ENCODE results near the gene FAM187B.
"Not testable (repeated sequence)": the region's sequence is repeated elsewhere in the genome, so short reads cannot be mapped to it uniquely, and the experiment has no call there.

FAM187B gene

GRCh38 chr19:35223862-35224505, 4.6 kb downstream of the FAM187B start:
- POLR2A ChIA-PET, result no interaction called here
- CTCF ChIA-PET, result no interaction called here
- DNase-seq (ENCODE audit: extremely low spot score), result no peak
- TF ChIP-seq CTBP1 (IDR thresholded peaks at IDR 0.05; ENCODE audit: borderline replicate concordance) (no peak), BHLHE40 (IDR thresholded peaks at IDR 0.05; ENCODE audit: borderline replicate concordance) (no peak), TARDBP (IDR thresholded peaks at IDR 0.05) (no peak), ELF4 (IDR thresholded peaks at IDR 0.05) (no peak), FOXM1 (IDR thresholded peaks at IDR 0.05; ENCODE audit: borderline replicate concordance) (no peak), L3MBTL2 (conservative IDR thresholded peaks at IDR 0.05) (no peak), PKNOX1 (IDR thresholded peaks at IDR 0.05) (no peak), NFRKB (IDR thresholded peaks at IDR 0.05) (no peak), FOXA1 (IDR thresholded peaks at IDR 0.05) (no peak), HDGF (IDR thresholded peaks at IDR 0.05; ENCODE audit: borderline replicate concordance) (no peak), SUZ12 (IDR thresholded peaks at IDR 0.05) (no peak), LEF1 (IDR thresholded peaks at IDR 0.05; ENCODE audit: borderline replicate concordance) (no peak), SP1 (IDR thresholded peaks at IDR 0.05) (no peak), ARNT (IDR thresholded peaks at IDR 0.05) (no peak), FOXK2 (IDR thresholded peaks at IDR 0.05) (no peak), ZNF384 (IDR thresholded peaks at IDR 0.05) (no peak)

- ChIA-PET CTCF (no interaction called here), POLR2A (no interaction called here)
Observed at GRCh38 chr19:35223084-35223790, 5.3 kb downstream of the FAM187B start.

GRCh38 chr19:35222373-35223015, 6.0 kb downstream of the FAM187B start:
- ChIA-PET POLR2A (no interaction called here), CTCF (no interaction called here)
- TF ChIP-seq ELF4 (IDR thresholded peaks at IDR 0.05), result no peak
- no peak for TF ChIP-seq ZNF384 (IDR thresholded peaks at IDR 0.05)
- no peak for TF ChIP-seq CTBP1 (IDR thresholded peaks at IDR 0.05; ENCODE audit: borderline replicate concordance)
- TF ChIP-seq BHLHE40 (IDR thresholded peaks at IDR 0.05; ENCODE audit: borderline replicate concordance), result no peak
- no peak for TF ChIP-seq NFRKB (IDR thresholded peaks at IDR 0.05)
- no peak for DNase-seq (ENCODE audit: extremely low spot score)

More at GRCh38 chr19:35223084-35223790, 5.3 kb downstream of the FAM187B start:
- no peak for DNase-seq (ENCODE audit: extremely low spot score)
- TF ChIP-seq SP1 (IDR thresholded peaks at IDR 0.05) (no peak), L3MBTL2 (conservative IDR thresholded peaks at IDR 0.05) (no peak), CTBP1 (IDR thresholded peaks at IDR 0.05; ENCODE audit: borderline replicate concordance) (no peak), ELF4 (IDR thresholded peaks at IDR 0.05) (no peak), SUZ12 (IDR thresholded peaks at IDR 0.05) (no peak), FOXM1 (IDR thresholded peaks at IDR 0.05; ENCODE audit: borderline replicate concordance) (no peak), BHLHE40 (IDR thresholded peaks at IDR 0.05; ENCODE audit: borderline replicate concordance) (no peak), LEF1 (IDR thresholded peaks at IDR 0.05; ENCODE audit: borderline replicate concordance) (no peak), ARNT (IDR thresholded peaks at IDR 0.05) (no peak), FOXK2 (IDR thresholded peaks at IDR 0.05) (no peak), ZNF384 (IDR thresholded peaks at IDR 0.05) (no peak)

GRCh38 chr19:35220973-35221590, 7.5 kb downstream of the FAM187B start:
- CTCF ChIA-PET; DNase-seq (ENCODE audit: extremely low spot score); POLR2A ChIA-PET: not testable (repeated sequence)

- no peak for DNase-seq (ENCODE audit: extremely low spot score)
- POLR2A ChIA-PET, result no interaction called here
- TF ChIP-seq SP1 (IDR thresholded peaks at IDR 0.05), result no peak
- no peak for TF ChIP-seq FOXK2 (IDR thresholded peaks at IDR 0.05)
- TF ChIP-seq SUZ12 (IDR thresholded peaks at IDR 0.05), result no peak
- TF ChIP-seq CTBP1 (IDR thresholded peaks at IDR 0.05; ENCODE audit: borderline replicate concordance), result no peak
- no peak for TF ChIP-seq NFRKB (IDR thresholded peaks at IDR 0.05)
- TF ChIP-seq L3MBTL2 (conservative IDR thresholded peaks at IDR 0.05), result no peak
- TF ChIP-seq BHLHE40 (IDR thresholded peaks at IDR 0.05; ENCODE audit: borderline replicate concordance), result no peak
- no peak for TF ChIP-seq ZNF384 (IDR thresholded peaks at IDR 0.05)
- no peak for TF ChIP-seq TARDBP (IDR thresholded peaks at IDR 0.05)
- TF ChIP-seq PKNOX1 (IDR thresholded peaks at IDR 0.05), result no peak
- no peak for TF ChIP-seq FOXA1 (IDR thresholded peaks at IDR 0.05)
- TF ChIP-seq FOXM1 (IDR thresholded peaks at IDR 0.05; ENCODE audit: borderline replicate concordance), result no peak
- TF ChIP-seq HDGF (IDR thresholded peaks at IDR 0.05; ENCODE audit: borderline replicate concordance), result no peak
- TF ChIP-seq ELF4 (IDR thresholded peaks at IDR 0.05), result no peak
- no peak for TF ChIP-seq ARNT (IDR thresholded peaks at IDR 0.05)
- TF ChIP-seq LEF1 (IDR thresholded peaks at IDR 0.05; ENCODE audit: borderline replicate concordance), result no peak
- CTCF ChIA-PET, result no interaction called here
Observed at GRCh38 chr19:35220315-35220921, 8.1 kb downstream of the FAM187B start.

- POLR2A ChIA-PET, result no interaction called here
- no peak for DNase-seq (ENCODE audit: extremely low spot score)
Observed at GRCh38 chr19:35219008-35219407, 9.5 kb downstream of the FAM187B start.

More at GRCh38 chr19:35219008-35219407, 9.5 kb downstream of the FAM187B start:
- CTCF ChIA-PET, result interaction anchor here (0.7 kb wide), 1 partner anchor 77 kb away, joined by 3 read pairs; no protein-coding TSS in a partner anchor
- TF ChIP-seq ZNF384 (IDR thresholded peaks at IDR 0.05) (no peak), BHLHE40 (IDR thresholded peaks at IDR 0.05; ENCODE audit: borderline replicate concordance) (no peak), FOXK2 (IDR thresholded peaks at IDR 0.05) (no peak), HDGF (IDR thresholded peaks at IDR 0.05; ENCODE audit: borderline replicate concordance) (no peak), FOXA1 (IDR thresholded peaks at IDR 0.05) (no peak), SUZ12 (IDR thresholded peaks at IDR 0.05) (no peak), LEF1 (IDR thresholded peaks at IDR 0.05; ENCODE audit: borderline replicate concordance) (no peak), L3MBTL2 (conservative IDR thresholded peaks at IDR 0.05) (no peak), FOXM1 (IDR thresholded peaks at IDR 0.05; ENCODE audit: borderline replicate concordance) (no peak), TARDBP (IDR thresholded peaks at IDR 0.05) (no peak), CTBP1 (IDR thresholded peaks at IDR 0.05; ENCODE audit: borderline replicate concordance) (no peak), SP1 (IDR thresholded peaks at IDR 0.05) (no peak)

Data from HEK293T (cell line).